HepG2 (cell line): Measurements from ENCODE around the gene BOD1.

Experiments used
- ASH2L ChIP-seq: fragments of 300-600, 200-600 bp; sonication (generic); IDR thresholded peaks from 2 replicates; pipeline ENCODE4 v1.7.0; 2017; ENCODE audit warnings: low read depth, mild to moderate bottlenecking, moderate library complexity, mixed read lengths, low read length; ENCODE audit not compliant: insufficient read length
- CTCF ChIP-seq: sonication (generic); formaldehyde crosslinking; IDR thresholded peaks from 2 replicates; pipeline ENCODE4 v1.5.0; 2020; ENCODE audit warnings: mild to moderate bottlenecking, missing genetic modification reagents, moderate library complexity
- EZH2 ChIP-seq: conservative IDR thresholded peaks from 2 replicates; pipeline ENCODE4 v1.6.1; 2012; ENCODE audit warnings: mild to moderate bottlenecking, low read depth, low read length, moderate library complexity
- MTF1 ChIP-seq: sonication (generic); formaldehyde crosslinking; IDR thresholded peaks from 2 replicates; pipeline ENCODE4 v1.5.0; 2020; ENCODE audit warnings: missing genetic modification reagents
- PREB ChIP-seq: sonication (generic); formaldehyde crosslinking; IDR thresholded peaks from 2 replicates; pipeline ENCODE4 v1.4.0; 2020; ENCODE audit warnings: missing genetic modification reagents
- ZHX1 ChIP-seq: sonication (generic); formaldehyde crosslinking; IDR thresholded peaks from 2 replicates; pipeline ENCODE4 v1.8.1; 2022; ENCODE audit warnings: low read depth, mild to moderate bottlenecking, missing genetic modification reagents
- ZNF274 ChIP-seq: sonication (generic); formaldehyde crosslinking; IDR thresholded peaks from 2 replicates; pipeline ENCODE4 v1.5.1; 2020; ENCODE audit warnings: mild to moderate bottlenecking, missing genetic modification reagents
- ZNF354B ChIP-seq: sonication (generic); formaldehyde crosslinking; IDR thresholded peaks from 2 replicates; pipeline ENCODE4 v1.8.0; 2022; ENCODE audit warnings: mild to moderate bottlenecking, missing genetic modification reagents
- ZNF501 ChIP-seq: sonication (generic); formaldehyde crosslinking; IDR thresholded peaks from 2 replicates; pipeline ENCODE4 v1.5.1; 2020; ENCODE audit warnings: mild to moderate bottlenecking, moderate library complexity, missing genetic modification reagents
- ZNF629 ChIP-seq: sonication (generic); formaldehyde crosslinking; conservative IDR thresholded peaks from 2 replicates; pipeline ENCODE4 v1.5.0; 2020; ENCODE audit warnings: missing genetic modification reagents

GRCh38 chr5:173624282-173624681 lies 7.8 kb upstream of the BOD1 start:
- TF ChIP-seq PREB (CRISPR knock-in tag) (no peak), ASH2L (no peak), CTCF (CRISPR knock-in tag) (no peak), ZNF629 (CRISPR knock-in tag) (no peak), EZH2 (no peak), MTF1 (no peak), ZNF501 (CRISPR knock-in tag) (no peak), ZNF274 (CRISPR knock-in tag) (no peak), ZNF354B (CRISPR knock-in tag) (no peak), ZHX1 (CRISPR knock-in tag) (no peak)
